HEK293 (cell line): Measurements from ENCODE around the gene SOX5.

ENCODE experiments used
- CTCF ChIA-PET: fragments of 350-600 bp; formaldehyde crosslinking; extraction: SDS; loops from one replicate; lab custom pipeline; 2021; ENCODE audit warnings: antibody characterized with exemption; lab: Yijun Ruan, JAX
- POLR2A ChIA-PET: fragments of 300-600 bp; formaldehyde crosslinking; extraction: SDS; loops from one replicate; lab custom pipeline; 2020; ENCODE audit warnings: antibody characterized with exemption, inconsistent platforms; lab: Yijun Ruan, JAX
- H3K27ac ChIP-seq: fragments of 200-500 bp; sonication (Bioruptor generic); 2 replicates; pipeline ENCODE4 v1.5.1; 2014; ENCODE audit warnings: low read depth, low read length, control low read depth, inconsistent platforms; ENCODE audit errors: extremely low read depth
- H3K36me3 ChIP-seq, 2 experiments: fragments of 200-500 bp in 1 of 2; sonication (Bioruptor generic) in 1 of 2; 1 replicate in 1 of 2; 2 replicates in 1 of 2; pipeline ENCODE4 v1.5.1; 2014 to 2017; ENCODE audit warnings: inconsistent platforms in 2 of 2, low read length in 2 of 2; ENCODE audit not compliant: control insufficient read depth in 2 of 2, insufficient read depth in 1 of 2
- H3K4me1 ChIP-seq: fragments of 200-500 bp; sonication (Bioruptor generic); 2 replicates; pipeline ENCODE4 v1.5.1; 2014; ENCODE audit warnings: mild to moderate bottlenecking, low read length, inconsistent platforms; ENCODE audit not compliant: control insufficient read depth, insufficient read depth
- H3K4me3 ChIP-seq: 2 replicates; pipeline ENCODE4 v1.5.1; 2011; ENCODE audit warnings: low read depth, mild to moderate bottlenecking, control low read depth, low read length, moderate library complexity
- H3K9me3 ChIP-seq: fragments of 200-500 bp; sonication (Bioruptor generic); 2 replicates; pipeline ENCODE4 v1.5.1; 2014; ENCODE audit warnings: low read depth, low read length, inconsistent platforms; ENCODE audit not compliant: control insufficient read depth, insufficient read depth
- ZBTB48 ChIP-seq: fragments of 450-650 bp; formaldehyde crosslinking; IDR thresholded peaks from 2 replicates; pipeline ENCODE4 v1.5.1; 2016; ENCODE audit warnings: missing biosample characterization, missing genetic modification characterization
- ZFHX2 ChIP-seq: fragments of 450-650 bp; formaldehyde crosslinking; conservative IDR thresholded peaks from 2 replicates; pipeline ENCODE4 v1.5.1; 2016; ENCODE audit warnings: missing biosample characterization, missing genetic modification characterization
- ZFP69B ChIP-seq: fragments of 450-650 bp; formaldehyde crosslinking; IDR thresholded peaks from 2 replicates; pipeline ENCODE4 v1.5.1; 2016; ENCODE audit warnings: missing biosample characterization, missing genetic modification characterization
- ZNF155 ChIP-seq: fragments of 450-650 bp; formaldehyde crosslinking; IDR thresholded peaks from 2 replicates; pipeline ENCODE4 v1.5.1; 2016; ENCODE audit warnings: missing biosample characterization, missing genetic modification characterization
- ZNF2 ChIP-seq: fragments of 450-650 bp; formaldehyde crosslinking; IDR thresholded peaks from 2 replicates; pipeline ENCODE4 v1.5.1; 2016; ENCODE audit warnings: missing biosample characterization, missing genetic modification characterization
- ZNF274 ChIP-seq, 2 experiments: fragments of 200-500 bp in 1 of 2; fragments of 450-650 bp in 1 of 2; sonication (Bioruptor generic) in 1 of 2; formaldehyde crosslinking in 1 of 2; IDR thresholded peaks; 2 replicates each; pipeline versions ENCODE4 v1.5.1 to v1.6.1; 2014 to 2016; ENCODE audit warnings: borderline replicate concordance in 1 of 2, inconsistent platforms in 1 of 2, low read length in 1 of 2, missing biosample characterization in 1 of 2, missing genetic modification characterization in 1 of 2
- ZNF302 ChIP-seq: fragments of 450-650 bp; formaldehyde crosslinking; IDR thresholded peaks from 2 replicates; pipeline ENCODE4 v1.5.1; 2016; ENCODE audit warnings: missing biosample characterization, missing genetic modification characterization, low read depth
- ZNF473 ChIP-seq: fragments of 450-650 bp; formaldehyde crosslinking; IDR thresholded peaks from 2 replicates; pipeline ENCODE4 v1.5.1; 2017; ENCODE audit warnings: missing biosample characterization, missing genetic modification characterization
- ZNF596 ChIP-seq: fragments of 450-650 bp; IDR thresholded peaks from 2 replicates; pipeline ENCODE4 v1.5.0; 2018; ENCODE audit warnings: missing biosample characterization, mild to moderate bottlenecking, missing genetic modification characterization, moderate library complexity
- ZNF610 ChIP-seq: fragments of 450-650 bp; formaldehyde crosslinking; IDR thresholded peaks from 2 replicates; pipeline ENCODE4 v1.5.1; 2016; ENCODE audit warnings: missing biosample characterization, missing genetic modification characterization, borderline replicate concordance
- ZNF624 ChIP-seq: fragments of 450-650 bp; formaldehyde crosslinking; IDR thresholded peaks from 2 replicates; pipeline ENCODE4 v1.5.1; 2017; ENCODE audit warnings: missing biosample characterization, missing genetic modification characterization
- ZNF626 ChIP-seq: fragments of 450-650 bp; sonication (Bioruptor Pico); formaldehyde crosslinking; IDR thresholded peaks from 2 replicates; pipeline ENCODE4 v1.5.1; 2018; ENCODE audit warnings: missing biosample characterization, missing genetic modification characterization, inconsistent platforms
- ZNF670 ChIP-seq: fragments of 450-650 bp; formaldehyde crosslinking; IDR thresholded peaks from 2 replicates; pipeline ENCODE4 v1.5.1; 2016; ENCODE audit warnings: missing biosample characterization, missing genetic modification characterization, low read depth
- ZNF785 ChIP-seq: fragments of 450-650 bp; formaldehyde crosslinking; IDR thresholded peaks from 2 replicates; pipeline ENCODE4 v1.5.1; 2016; ENCODE audit warnings: missing biosample characterization, missing genetic modification characterization
- ZSCAN30 ChIP-seq: fragments of 450-650 bp; IDR thresholded peaks from 2 replicates; pipeline ENCODE4 v1.5.1; 2018; ENCODE audit warnings: missing biosample characterization, mild to moderate bottlenecking, missing genetic modification characterization, moderate library complexity
- TF ChIP-seq, protein P1 (sequence below): fragments of 450-650 bp; formaldehyde crosslinking; IDR thresholded peaks from 2 replicates; pipeline ENCODE4 v1.5.1; 2016; ENCODE audit warnings: missing biosample characterization, missing genetic modification characterization
- TF ChIP-seq, protein P2 (sequence below): fragments of 450-650 bp; formaldehyde crosslinking; IDR thresholded peaks from 2 replicates; pipeline ENCODE4 v1.5.1; 2016; ENCODE audit warnings: missing biosample characterization, missing genetic modification characterization
- TF ChIP-seq, protein P3 (sequence below): fragments of 450-650 bp; formaldehyde crosslinking; conservative IDR thresholded peaks from 2 replicates; pipeline ENCODE4 v1.5.1; 2016; ENCODE audit warnings: low read depth, missing biosample characterization, missing genetic modification characterization

The SOX5 gene

DNA sequence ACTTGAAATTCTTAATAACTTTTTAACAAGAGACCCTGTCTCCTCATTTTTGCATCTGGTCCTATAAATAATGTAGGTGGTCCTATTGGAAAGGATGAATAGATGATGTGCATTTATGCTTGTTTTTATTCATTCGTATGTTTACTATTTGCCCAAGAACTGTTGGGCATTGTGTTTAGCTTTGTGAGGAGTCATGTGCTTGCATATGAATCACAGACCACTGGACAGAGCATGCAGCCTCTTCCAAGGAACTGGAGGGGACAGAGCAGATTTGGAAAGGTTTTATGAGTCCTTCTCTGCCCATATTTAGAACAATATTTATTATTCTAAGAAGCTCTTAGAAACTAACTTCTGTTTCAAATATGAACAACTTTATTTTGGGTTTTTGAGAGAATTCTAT, 414.0 kb downstream of the SOX5 start:
- TF ChIP-seq ZNF785 (tag by site-specific recombination) (no peak), ZNF473 (tag by site-specific recombination) (no peak)

DNA sequence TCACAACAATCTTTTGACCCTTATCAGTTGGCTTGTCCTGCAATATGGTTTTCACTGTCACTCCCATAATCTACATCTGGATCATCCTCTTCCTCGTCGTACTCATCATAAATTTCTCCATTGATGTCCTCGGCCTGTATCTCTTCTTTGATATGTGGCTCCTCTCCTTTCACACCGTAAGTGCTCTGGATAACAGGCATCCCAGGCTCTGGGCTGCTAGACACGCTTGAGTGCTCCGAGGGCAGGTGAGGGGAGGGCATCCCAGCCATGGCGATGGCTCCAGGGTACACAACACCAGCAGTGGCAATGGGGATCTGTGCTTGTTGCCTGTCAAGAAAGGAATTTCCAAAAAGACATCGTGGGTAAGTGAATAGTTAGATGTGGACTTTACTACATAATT, 415.3 kb downstream of the SOX5 start:
- Histone ChIP-seq H3K36me3 (no peaks in the 10 kb centered on the region), H3K27ac (no peak overlapping the region), H3K4me3 (no peak overlapping the region), H3K4me1 (no peaks in the 10 kb centered on the region), H3K9me3 (no peaks in the 10 kb centered on the region)
- TF ChIP-seq ZNF626 (tag by site-specific recombination), result no peak
- no peak for TF ChIP-seq ZNF670 (tag by site-specific recombination)
- TF ChIP-seq ZNF302, result no peak
- no peak for TF ChIP-seq ZNF610 (tag by site-specific recombination)
- TF ChIP-seq ZNF624 (tag by site-specific recombination), result no peak
- TF ChIP-seq ZSCAN30 (tag by site-specific recombination), result no peak
- no peak for TF ChIP-seq ZFP69B (tag by site-specific recombination)
- TF ChIP-seq ZNF596, result no peak
- no peak for TF ChIP-seq ZBTB48 (tag by site-specific recombination)
- no peak for TF ChIP-seq ZNF2
- TF ChIP-seq, protein P1, sequence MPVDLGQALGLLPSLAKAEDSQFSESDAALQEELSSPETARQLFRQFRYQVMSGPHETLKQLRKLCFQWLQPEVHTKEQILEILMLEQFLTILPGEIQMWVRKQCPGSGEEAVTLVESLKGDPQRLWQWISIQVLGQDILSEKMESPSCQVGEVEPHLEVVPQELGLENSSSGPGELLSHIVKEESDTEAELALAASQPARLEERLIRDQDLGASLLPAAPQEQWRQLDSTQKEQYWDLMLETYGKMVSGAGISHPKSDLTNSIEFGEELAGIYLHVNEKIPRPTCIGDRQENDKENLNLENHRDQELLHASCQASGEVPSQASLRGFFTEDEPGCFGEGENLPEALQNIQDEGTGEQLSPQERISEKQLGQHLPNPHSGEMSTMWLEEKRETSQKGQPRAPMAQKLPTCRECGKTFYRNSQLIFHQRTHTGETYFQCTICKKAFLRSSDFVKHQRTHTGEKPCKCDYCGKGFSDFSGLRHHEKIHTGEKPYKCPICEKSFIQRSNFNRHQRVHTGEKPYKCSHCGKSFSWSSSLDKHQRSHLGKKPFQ (tag by site-specific recombination), result no peak
- TF ChIP-seq ZNF155 (tag by site-specific recombination), result no peak
- TF ChIP-seq, protein P2, sequence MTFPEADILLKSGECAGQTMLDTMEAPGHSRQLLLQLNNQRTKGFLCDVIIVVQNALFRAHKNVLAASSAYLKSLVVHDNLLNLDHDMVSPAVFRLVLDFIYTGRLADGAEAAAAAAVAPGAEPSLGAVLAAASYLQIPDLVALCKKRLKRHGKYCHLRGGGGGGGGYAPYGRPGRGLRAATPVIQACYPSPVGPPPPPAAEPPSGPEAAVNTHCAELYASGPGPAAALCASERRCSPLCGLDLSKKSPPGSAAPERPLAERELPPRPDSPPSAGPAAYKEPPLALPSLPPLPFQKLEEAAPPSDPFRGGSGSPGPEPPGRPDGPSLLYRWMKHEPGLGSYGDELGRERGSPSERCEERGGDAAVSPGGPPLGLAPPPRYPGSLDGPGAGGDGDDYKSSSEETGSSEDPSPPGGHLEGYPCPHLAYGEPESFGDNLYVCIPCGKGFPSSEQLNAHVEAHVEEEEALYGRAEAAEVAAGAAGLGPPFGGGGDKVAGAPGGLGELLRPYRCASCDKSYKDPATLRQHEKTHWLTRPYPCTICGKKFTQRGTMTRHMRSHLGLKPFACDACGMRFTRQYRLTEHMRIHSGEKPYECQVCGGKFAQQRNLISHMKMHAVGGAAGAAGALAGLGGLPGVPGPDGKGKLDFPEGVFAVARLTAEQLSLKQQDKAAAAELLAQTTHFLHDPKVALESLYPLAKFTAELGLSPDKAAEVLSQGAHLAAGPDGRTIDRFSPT (tag by site-specific recombination), result no peak
- TF ChIP-seq, protein P3, sequence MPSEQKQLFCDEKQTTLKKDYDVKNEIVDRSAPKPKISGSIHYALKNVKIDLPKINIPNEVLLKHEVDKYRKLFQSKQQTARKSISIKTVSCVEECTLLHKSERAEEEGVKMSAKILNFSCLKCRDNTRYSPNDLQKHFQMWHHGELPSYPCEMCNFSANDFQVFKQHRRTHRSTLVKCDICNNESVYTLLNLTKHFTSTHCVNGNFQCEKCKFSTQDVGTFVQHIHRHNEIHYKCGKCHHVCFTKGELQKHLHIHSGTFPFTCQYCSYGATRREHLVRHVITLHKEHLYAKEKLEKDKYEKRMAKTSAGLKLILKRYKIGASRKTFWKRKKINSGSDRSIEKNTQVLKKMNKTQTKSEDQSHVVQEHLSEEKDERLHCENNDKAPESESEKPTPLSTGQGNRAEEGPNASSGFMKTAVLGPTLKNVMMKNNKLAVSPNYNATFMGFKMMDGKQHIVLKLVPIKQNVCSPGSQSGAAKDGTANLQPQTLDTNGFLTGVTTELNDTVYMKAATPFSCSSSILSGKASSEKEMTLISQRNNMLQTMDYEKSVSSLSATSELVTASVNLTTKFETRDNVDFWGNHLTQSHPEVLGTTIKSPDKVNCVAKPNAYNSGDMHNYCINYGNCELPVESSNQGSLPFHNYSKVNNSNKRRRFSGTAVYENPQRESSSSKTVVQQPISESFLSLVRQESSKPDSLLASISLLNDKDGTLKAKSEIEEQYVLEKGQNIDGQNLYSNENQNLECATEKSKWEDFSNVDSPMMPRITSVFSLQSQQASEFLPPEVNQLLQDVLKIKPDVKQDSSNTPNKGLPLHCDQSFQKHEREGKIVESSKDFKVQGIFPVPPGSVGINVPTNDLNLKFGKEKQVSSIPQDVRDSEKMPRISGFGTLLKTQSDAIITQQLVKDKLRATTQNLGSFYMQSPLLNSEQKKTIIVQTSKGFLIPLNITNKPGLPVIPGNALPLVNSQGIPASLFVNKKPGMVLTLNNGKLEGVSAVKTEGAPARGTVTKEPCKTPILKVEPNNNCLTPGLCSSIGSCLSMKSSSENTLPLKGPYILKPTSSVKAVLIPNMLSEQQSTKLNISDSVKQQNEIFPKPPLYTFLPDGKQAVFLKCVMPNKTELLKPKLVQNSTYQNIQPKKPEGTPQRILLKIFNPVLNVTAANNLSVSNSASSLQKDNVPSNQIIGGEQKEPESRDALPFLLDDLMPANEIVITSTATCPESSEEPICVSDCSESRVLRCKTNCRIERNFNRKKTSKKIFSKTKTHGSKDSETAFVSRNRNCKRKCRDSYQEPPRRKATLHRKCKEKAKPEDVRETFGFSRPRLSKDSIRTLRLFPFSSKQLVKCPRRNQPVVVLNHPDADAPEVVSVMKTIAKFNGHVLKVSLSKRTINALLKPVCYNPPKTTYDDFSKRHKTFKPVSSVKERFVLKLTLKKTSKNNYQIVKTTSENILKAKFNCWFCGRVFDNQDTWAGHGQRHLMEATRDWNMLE (tag by site-specific recombination), result no peak
- no peak for TF ChIP-seq ZNF274 (IDR thresholded peaks at IDR 0.05; ENCODE audit: low read length)
- no peak for TF ChIP-seq ZNF274 (tag by site-specific recombination; IDR thresholded peaks at IDR 0.05; ENCODE audit: borderline replicate concordance)
- no peak for TF ChIP-seq ZFHX2 (tag by site-specific recombination)
- CTCF ChIA-PET, result no interaction called here
- POLR2A ChIA-PET, result no interaction called here

More for the DNA sequence above, 414.0 kb downstream of the SOX5 start:
- CTCF ChIA-PET, result no interaction called here
- H3K4me3 ChIP-seq, result no peak overlapping the region
- no peak overlapping the region for H3K27ac ChIP-seq
- H3K9me3 ChIP-seq, result no peaks in the 10 kb centered on the region
- POLR2A ChIA-PET, result no interaction called here
- H3K36me3 ChIP-seq, result no peaks in the 10 kb centered on the region
- H3K4me1 ChIP-seq, result no peaks in the 10 kb centered on the region
